ENCODE measurements around the gene TPSG1.

Gene TPSG1

DNA sequence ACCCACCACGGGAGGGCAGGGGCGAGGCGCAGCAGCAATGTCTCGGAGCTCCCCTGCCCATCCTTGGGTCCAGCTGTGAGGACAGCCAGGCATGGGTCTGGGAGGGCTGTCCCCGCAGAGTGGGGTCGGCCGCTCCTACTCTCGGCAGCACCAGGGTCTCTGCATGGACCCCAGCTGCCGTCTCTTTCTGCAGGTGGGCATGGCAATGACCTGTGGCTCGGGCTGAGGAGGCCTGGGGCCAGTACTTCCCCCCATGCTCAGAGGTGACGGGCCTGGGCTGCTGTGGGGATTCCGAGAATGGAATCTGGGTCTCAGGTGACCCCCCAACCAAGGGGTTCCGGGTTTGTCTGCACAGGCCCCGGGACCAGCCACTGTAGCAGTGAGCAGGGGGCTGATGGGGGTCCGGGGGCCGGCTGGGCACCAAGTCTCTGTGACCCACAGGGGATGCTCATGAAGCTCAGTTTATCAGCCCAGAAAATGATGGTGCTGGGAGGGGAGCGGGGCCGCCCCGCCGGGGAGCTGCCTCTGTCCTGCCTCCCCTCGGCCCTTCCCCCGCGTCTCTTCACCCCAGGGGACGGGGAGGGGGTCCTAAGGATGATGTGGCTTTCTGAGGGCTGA, 48.7 kb downstream of the TPSG1 start:
- no peak overlapping the region for H3K4me3 ChIP-seq (ENCODE audit: control insufficient read depth, low read depth, low read length)
- no peak for DNase-seq (ENCODE audit: low read depth)
- TF ChIP-seq, protein P1, sequence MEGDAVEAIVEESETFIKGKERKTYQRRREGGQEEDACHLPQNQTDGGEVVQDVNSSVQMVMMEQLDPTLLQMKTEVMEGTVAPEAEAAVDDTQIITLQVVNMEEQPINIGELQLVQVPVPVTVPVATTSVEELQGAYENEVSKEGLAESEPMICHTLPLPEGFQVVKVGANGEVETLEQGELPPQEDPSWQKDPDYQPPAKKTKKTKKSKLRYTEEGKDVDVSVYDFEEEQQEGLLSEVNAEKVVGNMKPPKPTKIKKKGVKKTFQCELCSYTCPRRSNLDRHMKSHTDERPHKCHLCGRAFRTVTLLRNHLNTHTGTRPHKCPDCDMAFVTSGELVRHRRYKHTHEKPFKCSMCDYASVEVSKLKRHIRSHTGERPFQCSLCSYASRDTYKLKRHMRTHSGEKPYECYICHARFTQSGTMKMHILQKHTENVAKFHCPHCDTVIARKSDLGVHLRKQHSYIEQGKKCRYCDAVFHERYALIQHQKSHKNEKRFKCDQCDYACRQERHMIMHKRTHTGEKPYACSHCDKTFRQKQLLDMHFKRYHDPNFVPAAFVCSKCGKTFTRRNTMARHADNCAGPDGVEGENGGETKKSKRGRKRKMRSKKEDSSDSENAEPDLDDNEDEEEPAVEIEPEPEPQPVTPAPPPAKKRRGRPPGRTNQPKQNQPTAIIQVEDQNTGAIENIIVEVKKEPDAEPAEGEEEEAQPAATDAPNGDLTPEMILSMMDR (IDR thresholded peaks at IDR 0.05; ENCODE audit: control insufficient read depth, insufficient read depth, low read depth, low read length, missing control alignments): no peak

DNA sequence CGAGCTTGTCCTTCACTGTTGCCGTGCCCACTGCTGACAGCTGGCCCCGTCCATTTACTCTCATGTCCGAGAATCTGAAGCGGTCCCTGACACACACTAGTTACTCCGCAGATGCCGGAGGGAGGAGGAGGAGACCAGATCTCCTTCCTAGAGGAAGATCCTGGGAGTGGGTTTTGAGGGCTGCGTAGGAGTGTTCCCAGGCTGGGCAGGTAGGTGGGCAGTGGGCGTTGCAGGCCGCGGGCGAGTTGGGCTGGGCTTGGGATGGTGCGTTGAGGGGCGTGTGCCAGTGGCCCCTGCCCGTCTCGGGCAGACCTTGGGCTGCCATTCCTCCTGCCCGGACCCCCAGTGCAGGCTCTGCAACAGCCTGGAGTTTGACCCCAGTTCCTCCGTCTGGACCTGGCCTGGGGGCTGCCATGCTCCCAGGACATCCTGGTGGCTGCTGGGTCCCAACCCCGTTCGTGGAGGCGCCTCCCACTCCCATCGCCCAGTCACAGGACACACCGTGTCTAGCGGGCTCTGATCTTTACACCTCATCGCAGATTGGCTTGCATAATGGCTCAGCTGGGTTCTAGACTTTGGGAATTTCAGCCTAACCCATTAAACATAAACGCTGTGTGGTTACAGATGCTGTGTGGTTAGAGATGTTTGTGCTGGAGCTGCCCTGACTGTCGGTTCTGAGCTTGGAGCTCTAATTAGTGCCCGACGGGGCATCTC, 49.3 kb downstream of the TPSG1 start:
- no peak overlapping the region for H3K4me3 ChIP-seq (ENCODE audit: control insufficient read depth, low read depth, low read length)
- TF ChIP-seq, protein P1 (IDR thresholded peaks at IDR 0.05; ENCODE audit: control insufficient read depth, insufficient read depth, low read depth, low read length, missing control alignments): no peak
- DNase-seq (ENCODE audit: low read depth): no peak

DNA sequence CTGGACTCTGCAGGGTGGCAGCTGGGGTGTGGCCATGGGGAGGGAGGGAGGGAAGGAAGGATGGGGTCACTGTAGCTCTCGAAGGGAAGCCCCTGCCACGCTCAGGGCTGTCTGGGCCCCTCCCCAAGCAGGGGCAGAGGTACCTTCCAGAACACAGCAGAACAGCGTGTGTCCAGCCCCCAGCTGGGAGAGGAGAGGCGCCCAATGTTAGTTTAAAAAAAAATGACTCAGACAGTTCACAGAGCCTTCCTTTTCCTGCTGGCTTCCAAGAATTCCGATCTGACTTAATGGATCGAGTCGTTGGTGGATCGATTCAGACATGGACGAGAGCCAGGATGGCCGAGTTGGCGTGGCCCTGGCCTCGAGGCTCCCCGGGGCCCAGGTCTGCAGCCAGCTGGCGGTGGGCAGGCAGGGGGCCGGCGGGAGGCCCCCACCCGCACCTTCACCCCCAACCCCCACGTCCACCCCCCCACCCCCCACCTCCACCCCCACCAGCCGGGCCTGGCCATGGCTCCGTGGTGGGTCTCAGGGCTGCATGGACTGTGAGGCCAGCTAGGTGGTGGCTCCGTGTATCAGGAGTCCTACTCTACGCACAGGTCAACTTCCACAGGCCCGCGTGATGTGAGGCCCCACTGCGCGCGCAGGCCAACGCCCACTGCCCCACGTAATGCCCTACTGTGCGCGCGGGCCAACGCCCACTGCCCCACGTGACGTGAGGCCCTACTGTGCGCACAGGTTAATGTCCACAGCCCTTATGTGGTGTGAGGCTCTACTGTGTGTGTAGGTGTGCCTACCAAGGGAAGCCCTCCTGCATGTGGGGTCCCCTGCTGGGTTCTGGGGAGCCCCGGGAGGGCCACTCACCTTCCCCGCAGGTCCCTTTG, 50.4 kb downstream of the TPSG1 start:
- H3K4me3 ChIP-seq (ENCODE audit: control insufficient read depth, low read depth, low read length): no peak overlapping the region
- no peak for DNase-seq (ENCODE audit: low read depth)
- TF ChIP-seq, protein P1 (IDR thresholded peaks at IDR 0.05; ENCODE audit: control insufficient read depth, insufficient read depth, low read depth, low read length, missing control alignments): no peak

DNA sequence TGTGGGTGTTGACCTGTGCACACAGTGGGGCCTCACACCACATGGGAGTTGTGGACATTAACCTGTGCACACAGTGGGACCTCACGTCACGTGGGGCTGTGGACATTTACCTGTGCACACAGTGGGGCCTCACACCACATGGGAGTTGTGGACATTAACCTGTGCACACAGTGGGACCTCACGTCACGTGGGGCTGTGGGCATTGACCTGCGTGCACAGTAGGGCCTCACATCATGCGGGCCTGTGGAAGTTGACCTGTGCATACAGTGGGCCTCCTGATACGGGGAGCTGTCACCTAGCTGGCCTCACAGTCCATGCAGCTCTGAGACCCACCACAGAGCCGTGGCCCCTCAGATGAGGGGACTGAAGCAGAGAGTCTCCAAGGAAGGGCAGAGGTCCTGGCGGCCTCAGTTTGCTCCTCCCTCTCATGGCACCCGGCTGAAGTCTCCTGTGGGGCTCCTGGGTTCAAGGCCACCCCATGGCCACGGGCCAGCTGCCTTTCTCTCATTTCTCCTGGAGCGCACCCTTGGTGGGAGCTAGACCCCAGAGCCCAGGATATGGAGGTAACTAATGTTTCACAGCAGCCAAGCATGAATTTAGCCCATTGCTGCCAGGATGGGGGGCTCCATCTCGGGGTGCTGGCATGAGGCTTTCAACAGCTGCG, 51.1 kb downstream of the TPSG1 start:
- TF ChIP-seq, protein P1 (IDR thresholded peaks at IDR 0.05; ENCODE audit: control insufficient read depth, insufficient read depth, low read depth, low read length, missing control alignments): no peak
- no peak overlapping the region for H3K4me3 ChIP-seq (ENCODE audit: control insufficient read depth, low read depth, low read length)
- no peak for DNase-seq (ENCODE audit: low read depth)

DNA sequence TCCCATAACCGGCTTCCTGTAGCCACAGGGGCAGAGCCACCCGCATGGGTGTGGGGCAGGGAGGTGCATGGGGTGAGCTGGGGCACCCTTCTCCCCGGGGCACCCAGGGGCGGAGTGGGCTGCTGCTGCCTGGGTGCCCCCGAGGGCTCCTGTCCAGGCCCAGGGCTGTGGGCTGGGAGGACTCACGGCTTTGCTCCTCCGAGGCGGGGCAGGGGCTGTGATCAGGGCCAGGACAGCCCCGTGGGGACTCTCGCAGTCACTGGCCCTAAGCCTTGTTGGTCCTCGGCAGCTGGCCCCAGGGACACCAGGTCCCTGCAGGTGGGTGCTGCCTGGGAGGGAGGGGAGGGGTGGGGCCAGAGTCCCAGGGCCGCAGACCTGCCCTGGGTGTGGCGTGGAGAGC, 52.4 kb downstream of the TPSG1 start:
- TF ChIP-seq, protein P1 (IDR thresholded peaks at IDR 0.05; ENCODE audit: control insufficient read depth, insufficient read depth, low read depth, low read length, missing control alignments): no peak
- no peak overlapping the region for H3K4me3 ChIP-seq (ENCODE audit: control insufficient read depth, low read depth, low read length)
- no peak for DNase-seq (ENCODE audit: low read depth)

DNA sequence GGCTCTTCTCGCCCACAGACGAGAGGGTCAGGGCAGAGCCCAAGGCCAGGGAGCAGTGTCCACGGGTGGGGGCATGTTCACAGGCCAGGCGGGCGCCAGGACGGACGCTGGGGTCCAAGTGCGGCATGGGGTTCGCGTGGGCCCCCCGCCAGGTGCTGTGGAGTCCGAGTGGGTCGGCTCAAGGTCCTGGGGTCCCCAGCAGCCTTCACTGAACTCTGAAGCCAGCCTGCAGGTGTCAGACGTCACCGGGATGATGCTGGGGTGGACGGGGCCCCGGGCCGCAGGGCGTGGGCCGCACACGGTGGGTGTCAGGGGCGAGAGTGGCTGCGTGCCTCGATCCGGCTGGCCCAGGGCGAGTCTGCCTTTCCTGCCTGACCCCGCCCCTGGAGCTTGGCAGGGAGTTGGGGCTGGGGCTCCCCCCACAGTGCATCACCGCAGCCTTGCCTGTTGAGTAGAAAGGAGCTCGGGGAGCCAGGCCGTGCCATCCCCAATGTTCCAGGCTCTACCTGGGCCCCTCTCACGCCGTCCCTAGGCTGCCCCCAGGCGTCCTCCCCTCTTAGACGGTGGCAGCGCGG, 53.1 kb downstream of the TPSG1 start:
- no peak overlapping the region for H3K4me3 ChIP-seq (ENCODE audit: control insufficient read depth, low read depth, low read length)
- DNase-seq (ENCODE audit: low read depth): no peak
- TF ChIP-seq, protein P1 (IDR thresholded peaks at IDR 0.05; ENCODE audit: control insufficient read depth, insufficient read depth, low read depth, low read length, missing control alignments): no peak

Measured in AG09309 (cell line).